Peyer's patch (tissue), 4 donors: ENCODE data around the gene RENBP. TPM values are rescaled to one million over a fixed set of nuclear protein-coding genes. Genes with fewer than 3 reads are reported as not detected.

Experiments
- DNase-seq, 3 donors: peaks; one replicate each; pipeline ENCODE4 v3.0.0-alpha.2; 2017 to 2019
- H3K27ac ChIP-seq, 4 donors: fragments of 200-600 bp; sonication (generic); one replicate each; pipeline ENCODE4 v1.5.1; 2016 to 2019
- H3K27me3 ChIP-seq, 2 donors: fragments of 200-600 bp; sonication (generic); one replicate each; pipeline ENCODE4 v1.5.1; 2019
- H3K36me3 ChIP-seq, 3 donors: fragments of 200-600 bp; sonication (generic); one replicate each; pipeline ENCODE4 v1.5.1; 2016 to 2019
- H3K4me1 ChIP-seq, 4 donors: fragments of 200-600 bp; sonication (generic); one replicate each; pipeline ENCODE4 v1.5.1; 2016 to 2019
- H3K4me3 ChIP-seq, 4 donors: fragments of 200-600 bp; sonication (generic); 1 replicate in 3 of 4; 2 replicates in 1 of 4; pipeline ENCODE4 v1.5.1; 2016 to 2019; ENCODE audit warnings: mild to moderate bottlenecking in 1 of 4
- H3K9me3 ChIP-seq, 4 donors: fragments of 200-600 bp; sonication (generic); one replicate each; pipeline ENCODE4 v1.5.1; 2016 to 2019; ENCODE audit warnings: mild to moderate bottlenecking in 1 of 4
- POLR2A ChIP-seq, 2 donors: fragments of 450-650 bp; IDR thresholded peaks; one replicate each; pipeline ENCODE4 v1.5.1; 2017; ENCODE audit warnings: antibody characterized with exemption in 2 of 2, mild to moderate bottlenecking in 2 of 2, moderate library complexity in 2 of 2
- total RNA-seq, 4 donors: library from RNA; depleted of rRNA; stranded (reverse); fragments of >200 nt; gene quantifications; one replicate each; pipeline ENCODE4 v1.1.0, GENCODE V29; 2016
- TF ChIP-seq, protein P1 (sequence below), 6 experiments: fragments of 450-650 bp in 4 of 6; fragments of 200-600 bp in 2 of 6; sonication (generic) in 1 of 6; IDR thresholded peaks; one replicate each; pipeline ENCODE4 v1.5.1; 2017 to 2019; ENCODE audit warnings: antibody characterized with exemption in 6 of 6, mild to moderate bottlenecking in 3 of 6, moderate library complexity in 1 of 6

The RENBP gene
- total RNA-seq, 4 donors from 2014 or later, result 4.9 to 13.3 (median 9.4) TPM

DNA sequence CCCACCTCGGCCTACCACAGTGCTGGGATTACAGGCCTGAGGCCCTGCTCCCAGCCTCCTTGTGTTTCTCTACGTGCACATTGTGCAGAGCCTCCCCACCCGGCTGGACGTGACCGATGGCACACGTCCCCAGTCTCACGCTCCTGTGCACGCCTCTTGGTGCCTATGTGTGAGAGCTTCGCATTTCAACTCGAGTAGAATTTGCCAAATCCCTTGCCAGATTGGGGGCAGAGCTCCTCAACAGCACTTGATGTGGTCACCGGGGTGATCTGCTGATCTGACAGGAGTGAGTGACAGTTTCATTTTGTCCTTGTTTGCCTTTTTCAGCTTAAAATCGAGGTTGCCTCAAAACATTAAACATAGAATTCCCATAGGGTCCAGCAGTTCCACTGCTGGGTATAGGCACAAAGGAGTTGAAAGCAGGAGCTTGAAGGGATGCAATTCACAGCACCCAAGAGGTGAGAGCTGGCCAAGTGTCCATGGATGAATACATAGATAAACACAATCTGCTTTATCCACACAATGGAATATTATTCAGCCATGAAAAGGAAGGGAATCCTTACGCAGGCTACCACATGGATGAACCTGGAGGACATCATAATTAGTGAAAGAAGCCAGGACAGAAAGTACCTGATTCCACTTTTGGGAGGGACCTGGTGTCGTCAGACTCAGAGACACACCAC lies 45.7 kb upstream of the RENBP start:
- H3K27ac ChIP-seq, result no peak overlapping the region
- DNase-seq, result no peak
- H3K36me3 ChIP-seq, result no peaks in the 10 kb centered on the region
- no peaks in the 10 kb centered on the region for H3K9me3 ChIP-seq
- H3K4me3 ChIP-seq, result no peak overlapping the region
- TF ChIP-seq POLR2A (IDR thresholded peaks at IDR 0.05), result no peak
- TF ChIP-seq, protein P1, sequence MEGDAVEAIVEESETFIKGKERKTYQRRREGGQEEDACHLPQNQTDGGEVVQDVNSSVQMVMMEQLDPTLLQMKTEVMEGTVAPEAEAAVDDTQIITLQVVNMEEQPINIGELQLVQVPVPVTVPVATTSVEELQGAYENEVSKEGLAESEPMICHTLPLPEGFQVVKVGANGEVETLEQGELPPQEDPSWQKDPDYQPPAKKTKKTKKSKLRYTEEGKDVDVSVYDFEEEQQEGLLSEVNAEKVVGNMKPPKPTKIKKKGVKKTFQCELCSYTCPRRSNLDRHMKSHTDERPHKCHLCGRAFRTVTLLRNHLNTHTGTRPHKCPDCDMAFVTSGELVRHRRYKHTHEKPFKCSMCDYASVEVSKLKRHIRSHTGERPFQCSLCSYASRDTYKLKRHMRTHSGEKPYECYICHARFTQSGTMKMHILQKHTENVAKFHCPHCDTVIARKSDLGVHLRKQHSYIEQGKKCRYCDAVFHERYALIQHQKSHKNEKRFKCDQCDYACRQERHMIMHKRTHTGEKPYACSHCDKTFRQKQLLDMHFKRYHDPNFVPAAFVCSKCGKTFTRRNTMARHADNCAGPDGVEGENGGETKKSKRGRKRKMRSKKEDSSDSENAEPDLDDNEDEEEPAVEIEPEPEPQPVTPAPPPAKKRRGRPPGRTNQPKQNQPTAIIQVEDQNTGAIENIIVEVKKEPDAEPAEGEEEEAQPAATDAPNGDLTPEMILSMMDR (IDR thresholded peaks at IDR 0.05), result no peak
- no peaks in the 10 kb centered on the region for H3K27me3 ChIP-seq
- H3K4me1 ChIP-seq, result peaks cover 0 to 3% (median 0%) of the 10 kb centered on the region in 4 donors

DNA sequence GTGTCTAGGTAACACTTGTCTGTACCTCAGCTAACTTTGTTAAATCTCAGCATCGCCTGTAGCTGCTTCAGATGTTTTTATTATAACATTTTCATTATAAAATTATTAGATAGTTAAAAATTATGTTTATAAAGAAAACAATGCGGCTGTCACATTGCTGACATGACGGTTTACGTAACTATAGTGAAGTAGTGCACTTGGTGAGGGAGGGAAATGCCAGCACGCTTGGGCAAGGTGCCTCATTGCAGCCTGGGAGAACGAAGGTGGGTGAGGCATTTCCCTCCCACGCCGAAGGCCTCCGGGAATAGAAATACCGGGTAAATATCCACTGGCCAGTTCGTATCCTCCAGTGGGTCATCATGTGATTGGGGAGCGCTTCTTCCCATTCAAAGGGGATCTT lies 44.0 kb upstream of the RENBP start:
- H3K27ac ChIP-seq, result no peak overlapping the region
- peaks cover 0 to 10% (median 2%) of the 10 kb centered on the region in 4 donors for H3K4me1 ChIP-seq
- no peaks in the 10 kb centered on the region for H3K36me3 ChIP-seq
- no peaks in the 10 kb centered on the region for H3K27me3 ChIP-seq
- TF ChIP-seq, protein P1 (IDR thresholded peaks at IDR 0.05), result no peak
- no peak for TF ChIP-seq POLR2A (IDR thresholded peaks at IDR 0.05)
- no peak overlapping the region for H3K4me3 ChIP-seq
- H3K9me3 ChIP-seq, result no peaks in the 10 kb centered on the region
- no peak for DNase-seq

DNA sequence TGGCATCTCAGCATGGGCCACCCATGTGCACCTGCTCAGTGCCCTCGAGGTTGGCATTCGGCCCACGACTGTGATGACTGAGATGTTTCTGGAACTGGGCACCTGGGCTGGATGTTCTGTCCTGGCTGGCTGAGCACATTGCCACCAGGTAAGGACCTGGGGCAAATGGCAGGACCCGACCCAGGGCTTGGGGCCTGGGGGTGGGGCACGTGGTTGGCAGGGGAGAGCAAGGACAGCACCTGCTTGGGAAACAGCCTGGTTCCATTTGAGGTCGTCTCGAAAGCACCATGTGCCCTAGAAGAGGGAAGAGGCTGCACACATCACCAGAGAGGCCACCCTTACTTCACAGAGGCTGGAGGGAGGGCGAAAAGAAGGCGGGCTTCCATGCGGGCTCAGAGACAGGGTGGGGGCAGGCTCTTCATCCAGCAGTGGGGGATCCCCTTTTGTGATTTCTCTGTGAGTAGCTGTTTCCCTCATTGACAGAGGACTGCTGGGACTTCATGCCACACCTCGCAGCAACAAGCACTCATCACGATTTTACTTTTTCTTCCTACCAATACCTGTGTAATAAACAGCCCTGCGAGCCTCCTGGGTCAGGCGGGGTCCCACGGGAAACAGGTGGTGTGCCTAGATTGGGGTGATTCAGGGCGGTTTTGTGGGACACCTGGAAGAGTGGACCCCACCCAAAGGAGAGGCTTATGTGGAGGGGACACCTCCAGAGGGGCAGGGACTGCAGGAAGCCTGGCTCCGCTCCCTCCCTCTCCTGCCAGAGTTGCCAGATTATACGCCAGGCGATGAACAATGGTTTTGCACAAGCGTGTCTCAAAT lies 40.1 kb upstream of the RENBP start:
- TF ChIP-seq, protein P1 (IDR thresholded peaks at IDR 0.05), result no peak
- no peak for TF ChIP-seq POLR2A (IDR thresholded peaks at IDR 0.05)
- H3K4me1 ChIP-seq, result peaks cover 0 to 26% (median 4%) of the 10 kb centered on the region in 4 donors
- no peaks in the 10 kb centered on the region for H3K9me3 ChIP-seq
- no peak for DNase-seq
- no peaks in the 10 kb centered on the region for H3K27me3 ChIP-seq
- H3K4me3 ChIP-seq, result no peak overlapping the region
- H3K27ac ChIP-seq, result peak overlapping the region; percentile 76 to 84 (median 80)
- no peaks in the 10 kb centered on the region for H3K36me3 ChIP-seq

DNA sequence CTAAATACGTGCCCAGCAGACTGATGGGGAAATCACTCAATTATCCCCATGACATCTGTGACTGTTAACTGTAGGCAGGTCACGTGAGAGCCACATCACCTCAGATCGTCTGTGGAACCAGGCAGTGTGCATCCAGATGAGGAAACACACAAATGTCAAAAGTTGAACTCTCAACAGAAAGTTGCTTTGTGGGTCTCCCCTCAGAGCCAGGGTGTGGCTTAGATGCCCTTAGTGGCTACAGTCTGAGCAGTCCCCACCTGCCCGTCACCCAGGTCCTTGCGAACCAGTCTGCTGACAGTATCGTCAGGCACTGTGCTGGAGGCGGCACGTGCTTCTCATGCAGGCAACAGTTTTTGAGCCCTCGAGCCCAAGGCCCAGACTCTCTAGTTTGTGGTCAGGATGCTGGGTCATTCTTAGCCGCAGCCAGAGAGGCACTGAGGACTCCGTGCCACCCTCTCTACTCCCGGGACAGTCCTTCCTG lies 38.9 kb upstream of the RENBP start:
- TF ChIP-seq POLR2A (IDR thresholded peaks at IDR 0.05), result no peak
- TF ChIP-seq, protein P1 (IDR thresholded peaks at IDR 0.05), result no peak
- Histone ChIP-seq H3K36me3 (no peaks in the 10 kb centered on the region), H3K27ac (peak overlapping the region in 2 of 4 donors; percentile 79 to 84), H3K4me3 (no peak overlapping the region), H3K4me1 (peaks cover 0 to 26% (median 4%) of the 10 kb centered on the region in 4 donors), H3K9me3 (no peaks in the 10 kb centered on the region), H3K27me3 (no peaks in the 10 kb centered on the region)
- DNase-seq, result no peak

DNA sequence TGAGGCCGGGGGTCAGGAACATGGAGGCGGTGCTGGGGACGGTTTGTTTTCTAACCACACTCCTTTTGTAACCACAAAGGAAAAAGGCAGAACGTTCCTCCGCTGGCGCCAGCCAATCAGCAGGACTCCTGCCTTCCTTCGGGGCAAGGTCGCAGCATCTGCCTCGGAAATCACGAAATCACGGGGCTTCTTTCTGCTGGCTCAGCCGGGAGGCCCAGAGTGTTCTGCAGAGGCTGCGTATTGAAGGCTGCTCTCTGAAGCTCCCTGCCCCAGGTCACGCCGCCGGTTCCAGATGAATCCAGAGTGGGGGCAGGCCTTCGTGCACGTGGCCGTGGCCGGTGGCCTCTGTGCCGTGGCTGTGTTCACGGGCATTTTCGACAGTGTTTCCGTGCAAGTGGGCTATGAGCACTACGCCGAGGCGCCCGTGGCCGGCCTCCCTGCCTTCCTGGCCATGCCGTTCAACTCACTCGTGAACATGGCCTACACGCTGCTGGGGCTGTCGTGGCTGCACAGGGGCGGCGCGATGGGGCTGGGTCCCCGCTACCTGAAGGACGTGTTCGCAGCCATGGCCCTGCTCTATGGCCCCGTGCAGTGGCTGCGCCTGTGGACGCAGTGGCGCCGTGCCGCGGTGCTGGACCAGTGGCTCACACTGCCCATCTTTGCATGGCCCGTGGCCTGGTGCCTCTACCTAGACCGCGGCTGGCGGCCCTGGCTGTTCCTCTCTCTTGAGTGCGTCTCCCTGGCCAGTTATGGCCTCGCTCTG lies 37.5 kb upstream of the RENBP start:
- Histone ChIP-seq H3K27me3 (no peaks in the 10 kb centered on the region), H3K4me1 (peaks cover 0 to 26% (median 4%) of the 10 kb centered on the region in 4 donors), H3K27ac (peak overlapping the region; percentile 40 to 79 (median 68)), H3K9me3 (no peaks in the 10 kb centered on the region), H3K4me3 (peak overlapping the region in 1 of 4 donors; percentile 20), H3K36me3 (no peaks in the 10 kb centered on the region)
- peak in 2 of 3 donors; percentile 69 to 88 for DNase-seq
- TF ChIP-seq, protein P1 (IDR thresholded peaks at IDR 0.05), result no peak
- no peak for TF ChIP-seq POLR2A (IDR thresholded peaks at IDR 0.05)
